Measurements from ENCODE around the gene LOC101059915.

LOC101059915 gene

DNA sequence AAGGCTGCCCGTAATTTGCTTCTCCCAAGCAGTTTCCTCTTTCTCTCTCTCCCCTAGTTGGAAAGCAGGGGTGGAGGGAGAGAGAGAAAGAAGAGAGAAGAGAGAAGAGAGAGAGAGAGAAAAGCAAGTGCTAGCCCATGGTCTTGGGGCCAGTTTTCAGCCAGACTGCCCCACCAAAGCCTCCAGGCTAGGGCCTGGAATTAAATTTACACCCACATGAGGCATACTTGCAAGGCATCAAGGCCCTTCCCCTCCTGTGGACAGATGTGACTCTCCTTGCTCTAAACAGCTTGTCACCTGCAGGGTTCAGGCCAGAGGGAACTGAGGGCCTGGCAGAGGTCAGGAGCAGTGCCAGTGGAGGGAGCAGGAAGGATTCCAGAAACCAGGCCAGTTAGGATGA, 47.4 kb upstream of the LOC101059915 start:
- 84 to 91% methylated on average over 1 of the region's 1 CpG for WGBS, 2 donors
- no peak for DNase-seq (ENCODE audit: low spot score in 2 of 2)
- TF ChIP-seq POLR2A (IDR thresholded peaks at IDR 0.05) (no peak), CTCF (IDR thresholded peaks at IDR 0.05) (no peak)
- H3K4me3 ChIP-seq (ENCODE audit: low read depth, poor library complexity, severe bottlenecking), result no peak overlapping the region
- intact Hi-C loops (cut with DNase I; ENCODE audit: low total_unique reads), result no loop called here

GRCh38 chrX:71621603-71622002, 45.7 kb upstream of the LOC101059915 start:
- intact Hi-C loops (cut with DNase I; ENCODE audit: low total_unique reads), result no loop called here
- no peak overlapping the region for H3K4me3 ChIP-seq (ENCODE audit: low read depth, poor library complexity, severe bottlenecking)
- no peak for TF ChIP-seq CTCF (IDR thresholded peaks at IDR 0.05)
- no peak for TF ChIP-seq POLR2A (IDR thresholded peaks at IDR 0.05)
- 24 to 61% methylated on average over 3 to 6 of the region's 6 CpGs for WGBS, 2 donors
- no peak for DNase-seq (ENCODE audit: low spot score in 2 of 2)

- no peak overlapping the region for H3K4me3 ChIP-seq (ENCODE audit: low read depth, poor library complexity, severe bottlenecking)
- intact Hi-C loops (cut with DNase I; ENCODE audit: low total_unique reads), result no loop called here
- no peak for DNase-seq (ENCODE audit: low spot score in 2 of 2)
- no peak for TF ChIP-seq POLR2A (IDR thresholded peaks at IDR 0.05)
- TF ChIP-seq CTCF (IDR thresholded peaks at IDR 0.05), result no peak
- 76 to 88% methylated on average over 9 of the region's 9 CpGs for WGBS, 2 donors
These were observed 45.2 kb upstream of the LOC101059915 start for GRCh38 chrX:71622032-71622575.

DNA sequence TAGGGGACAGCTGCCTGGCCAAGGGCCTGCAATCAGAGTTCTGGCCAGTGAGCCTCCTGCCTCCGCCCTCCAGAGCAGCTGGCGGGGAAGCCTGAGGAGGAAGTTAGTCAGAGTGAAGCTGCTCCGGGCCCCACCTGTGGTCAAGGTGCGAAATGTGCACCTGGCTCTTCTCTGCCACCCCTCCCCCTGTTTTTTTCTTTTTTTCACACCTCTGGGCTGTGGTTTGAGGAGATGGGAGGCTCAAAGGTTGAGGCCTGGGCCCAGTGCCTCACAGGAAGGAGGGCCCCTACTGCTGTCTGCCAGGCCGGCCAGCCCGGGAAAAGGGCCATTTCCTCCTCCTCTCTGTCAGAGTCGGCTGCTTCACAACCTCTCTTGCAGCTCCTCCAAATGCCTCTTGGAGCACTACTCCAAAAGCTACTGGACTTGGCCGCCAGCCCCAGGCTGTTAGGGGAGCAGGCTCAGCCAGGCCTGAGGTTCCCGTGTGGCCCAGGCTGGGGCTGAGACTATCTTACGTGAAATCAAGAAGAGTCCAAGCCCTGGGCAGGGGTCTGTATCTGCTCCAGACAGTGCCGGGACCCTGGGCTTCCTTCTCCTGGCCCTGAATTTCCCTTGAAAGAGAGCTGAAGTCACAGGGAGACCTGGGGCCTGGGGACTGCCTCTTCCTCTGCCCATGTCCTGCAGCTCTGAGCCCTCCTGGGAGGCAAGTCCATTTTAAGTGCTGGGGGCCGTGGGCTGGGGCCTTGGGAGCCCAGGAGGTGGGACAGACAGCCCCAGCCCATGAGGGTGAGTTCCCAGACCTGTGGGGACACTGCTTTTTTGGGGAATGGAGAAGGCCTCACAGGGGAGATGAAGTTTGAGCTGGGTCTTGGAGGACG, 44.5 kb upstream of the LOC101059915 start:
- TF ChIP-seq POLR2A (IDR thresholded peaks at IDR 0.05) (no peak), CTCF (IDR thresholded peaks at IDR 0.05) (no peak)
- 21 to 40% methylated on average over 4 to 13 of the region's 13 CpGs for WGBS, 2 donors
- intact Hi-C loops (cut with DNase I; ENCODE audit: low total_unique reads), result no loop called here
- peak; percentile 39 to 90 for DNase-seq (ENCODE audit: low spot score in 2 of 2)
- H3K4me3 ChIP-seq (ENCODE audit: low read depth, poor library complexity, severe bottlenecking), result no peak overlapping the region

DNA sequence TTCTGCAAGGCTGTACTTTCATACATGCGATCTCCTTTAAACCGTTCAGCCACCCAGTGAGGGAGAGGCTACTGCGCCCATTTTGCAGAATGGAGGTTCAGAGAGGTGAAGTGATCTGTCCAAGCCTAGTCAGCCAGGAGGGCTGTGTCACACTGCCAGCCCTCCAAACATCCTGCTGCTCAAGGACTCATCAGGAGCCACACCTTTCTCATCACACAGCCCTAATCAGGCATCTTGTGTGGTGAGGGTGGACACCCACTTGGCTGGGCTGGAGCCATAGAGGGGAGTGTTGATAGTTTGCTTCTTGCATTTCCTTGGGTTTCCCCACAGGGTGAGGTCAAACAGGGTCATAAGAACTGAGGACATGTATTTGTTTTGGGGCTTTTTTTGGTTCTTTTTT, 43.6 kb upstream of the LOC101059915 start:
- intact Hi-C loops (cut with DNase I; ENCODE audit: low total_unique reads), result no loop called here
- no peak for DNase-seq (ENCODE audit: low spot score in 2 of 2)
- no peak overlapping the region for H3K4me3 ChIP-seq (ENCODE audit: low read depth, poor library complexity, severe bottlenecking)
- 89 to 92% methylated on average over 3 of the region's 3 CpGs for WGBS, 2 donors
- TF ChIP-seq CTCF (IDR thresholded peaks at IDR 0.05) (no peak), POLR2A (IDR thresholded peaks at IDR 0.05) (no peak)
